ENCODE measurements around the gene MRPS9. TPM values are rescaled to one million over a fixed set of nuclear protein-coding genes. Genes with fewer than 3 reads are reported as not detected.

MRPS9 gene
- polyA plus RNA-seq, 1 donor (not counting 4 experiments of a cell fraction or from before 2014, with no cell fraction given): 33.3 TPM

DNA sequence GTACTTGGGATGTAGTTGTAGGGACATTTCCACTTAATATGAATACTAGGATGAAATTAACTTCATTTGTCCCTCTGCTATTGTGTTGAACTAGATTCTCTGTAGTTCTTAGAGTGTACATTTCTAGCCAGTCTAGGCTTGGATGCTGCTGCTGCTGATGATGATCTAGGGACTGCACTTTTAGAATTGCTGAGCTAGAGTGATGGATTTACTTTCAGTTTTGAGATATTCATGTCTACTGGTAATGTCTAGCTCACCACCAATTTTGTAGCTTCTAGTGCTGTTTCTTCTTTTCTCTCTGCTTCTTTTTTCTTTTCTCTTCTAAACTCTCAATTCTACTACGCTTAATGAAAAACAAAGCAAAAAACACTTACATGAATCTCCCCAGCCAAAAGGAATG is 49.4 kb downstream of the MRPS9 start:
- no peaks in the 10 kb centered on the region for H3K9me3 ChIP-seq (ENCODE audit: control insufficient read depth, low read depth, low read length)
- H3K4me2 ChIP-seq (ENCODE audit: control insufficient read depth, extremely low read depth, insufficient read depth, low read depth, low read length): no peak overlapping the region
- FAIRE-seq: no peak
- no peak overlapping the region for H3K4me3 ChIP-seq (ENCODE audit: control insufficient read depth in 2 of 3, extremely low read depth in 1 of 3, insufficient read depth in 2 of 3, low read depth in 1 of 3, low read length in 3 of 3)
- no peaks in the 10 kb centered on the region for H3K9me1 ChIP-seq (ENCODE audit: control insufficient read depth, extremely low read depth, insufficient read depth, low read length)
- no peak for TF ChIP-seq EZH2 (IDR thresholded peaks at IDR 0.05; ENCODE audit: low read length)
- TF ChIP-seq, protein P1, sequence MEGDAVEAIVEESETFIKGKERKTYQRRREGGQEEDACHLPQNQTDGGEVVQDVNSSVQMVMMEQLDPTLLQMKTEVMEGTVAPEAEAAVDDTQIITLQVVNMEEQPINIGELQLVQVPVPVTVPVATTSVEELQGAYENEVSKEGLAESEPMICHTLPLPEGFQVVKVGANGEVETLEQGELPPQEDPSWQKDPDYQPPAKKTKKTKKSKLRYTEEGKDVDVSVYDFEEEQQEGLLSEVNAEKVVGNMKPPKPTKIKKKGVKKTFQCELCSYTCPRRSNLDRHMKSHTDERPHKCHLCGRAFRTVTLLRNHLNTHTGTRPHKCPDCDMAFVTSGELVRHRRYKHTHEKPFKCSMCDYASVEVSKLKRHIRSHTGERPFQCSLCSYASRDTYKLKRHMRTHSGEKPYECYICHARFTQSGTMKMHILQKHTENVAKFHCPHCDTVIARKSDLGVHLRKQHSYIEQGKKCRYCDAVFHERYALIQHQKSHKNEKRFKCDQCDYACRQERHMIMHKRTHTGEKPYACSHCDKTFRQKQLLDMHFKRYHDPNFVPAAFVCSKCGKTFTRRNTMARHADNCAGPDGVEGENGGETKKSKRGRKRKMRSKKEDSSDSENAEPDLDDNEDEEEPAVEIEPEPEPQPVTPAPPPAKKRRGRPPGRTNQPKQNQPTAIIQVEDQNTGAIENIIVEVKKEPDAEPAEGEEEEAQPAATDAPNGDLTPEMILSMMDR (optimal IDR thresholded peaks at IDR 0.05 in 1 of 3, IDR thresholded peaks at IDR 0.05 in 1 of 3, conservative IDR thresholded peaks at IDR 0.05 in 1 of 3; ENCODE audit: extremely low read depth in 1 of 3, insufficient read depth in 2 of 3, low read length in 3 of 3): no peak
- dilution Hi-C loops (cut with MboI; ENCODE audit: extremely low pct_ligation_motif_present, low sequenced_read_pairs): no loop called here
- H2AFZ ChIP-seq (ENCODE audit: control insufficient read depth, low read length): no peak overlapping the region
- no peaks in the 10 kb centered on the region for H3K36me3 ChIP-seq (ENCODE audit: control insufficient read depth in 2 of 2, extremely low read depth in 1 of 2, insufficient read depth in 2 of 2, low read length in 2 of 2)
- no peaks in the 10 kb centered on the region for H3K27me3 ChIP-seq (ENCODE audit: control insufficient read depth, extremely low read depth, insufficient read depth, low read length)
- no peak overlapping the region for H3K9ac ChIP-seq (ENCODE audit: control insufficient read depth, extremely low read depth, insufficient read depth, low read length)
- no peaks in the 10 kb centered on the region for H3K4me1 ChIP-seq (ENCODE audit: control insufficient read depth, extremely low read depth, insufficient read depth, low read length)
- no peak for DNase-seq (ENCODE audit: low read depth, low spot score)
- H3K27ac ChIP-seq (ENCODE audit: control insufficient read depth, insufficient read depth, low read length): no peak overlapping the region
- H3K79me2 ChIP-seq (ENCODE audit: control insufficient read depth, insufficient read depth, low read length): no peaks in the 10 kb centered on the region
- no peaks in the 10 kb centered on the region for H4K20me1 ChIP-seq (ENCODE audit: control insufficient read depth, extremely low read depth, insufficient read depth, low read length)

DNA sequence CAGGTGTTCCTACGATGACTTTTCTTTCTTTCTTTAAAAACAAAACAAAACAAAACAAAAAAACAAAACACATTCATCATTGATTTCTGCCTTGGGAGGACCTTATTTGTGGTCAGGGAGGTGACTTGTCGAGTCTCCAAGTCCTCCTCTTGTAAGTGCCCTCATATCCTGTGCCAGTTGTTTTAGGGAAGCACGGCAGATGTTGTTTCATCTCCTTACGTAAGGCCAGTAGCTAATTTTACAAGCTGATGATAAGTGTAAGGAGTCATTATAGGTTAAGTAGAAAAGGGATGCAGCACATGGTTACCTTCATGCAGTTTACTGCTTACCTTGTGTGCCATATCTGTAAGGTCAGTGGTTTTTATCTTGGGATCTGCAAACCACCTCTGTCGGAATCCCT is 52.2 kb downstream of the MRPS9 start:
- no peaks in the 10 kb centered on the region for H3K4me1 ChIP-seq (ENCODE audit: control insufficient read depth, extremely low read depth, insufficient read depth, low read length)
- H3K4me3 ChIP-seq (ENCODE audit: control insufficient read depth in 2 of 3, extremely low read depth in 1 of 3, insufficient read depth in 2 of 3, low read depth in 1 of 3, low read length in 3 of 3): no peak overlapping the region
- no peak overlapping the region for H3K9ac ChIP-seq (ENCODE audit: control insufficient read depth, extremely low read depth, insufficient read depth, low read length)
- no peak overlapping the region for H2AFZ ChIP-seq (ENCODE audit: control insufficient read depth, low read length)
- H3K27ac ChIP-seq (ENCODE audit: control insufficient read depth, insufficient read depth, low read length): no peak overlapping the region
- no peak for TF ChIP-seq EZH2 (IDR thresholded peaks at IDR 0.05; ENCODE audit: low read length)
- TF ChIP-seq, protein P1 (optimal IDR thresholded peaks at IDR 0.05 in 1 of 3, IDR thresholded peaks at IDR 0.05 in 1 of 3, conservative IDR thresholded peaks at IDR 0.05 in 1 of 3; ENCODE audit: extremely low read depth in 1 of 3, insufficient read depth in 2 of 3, low read length in 3 of 3): no peak
- H3K9me3 ChIP-seq (ENCODE audit: control insufficient read depth, low read depth, low read length): no peaks in the 10 kb centered on the region
- H3K79me2 ChIP-seq (ENCODE audit: control insufficient read depth, insufficient read depth, low read length): no peaks in the 10 kb centered on the region
- no peaks in the 10 kb centered on the region for H3K9me1 ChIP-seq (ENCODE audit: control insufficient read depth, extremely low read depth, insufficient read depth, low read length)
- DNase-seq (ENCODE audit: low read depth, low spot score): no peak
- no peaks in the 10 kb centered on the region for H4K20me1 ChIP-seq (ENCODE audit: control insufficient read depth, extremely low read depth, insufficient read depth, low read length)
- dilution Hi-C loops (cut with MboI; ENCODE audit: extremely low pct_ligation_motif_present, low sequenced_read_pairs): no loop called here
- H3K27me3 ChIP-seq (ENCODE audit: control insufficient read depth, extremely low read depth, insufficient read depth, low read length): no peaks in the 10 kb centered on the region
- no peak for FAIRE-seq
- H3K4me2 ChIP-seq (ENCODE audit: control insufficient read depth, extremely low read depth, insufficient read depth, low read depth, low read length): no peak overlapping the region
- H3K36me3 ChIP-seq (ENCODE audit: control insufficient read depth in 2 of 2, extremely low read depth in 1 of 2, insufficient read depth in 2 of 2, low read length in 2 of 2): no peaks in the 10 kb centered on the region
